Mesenteric fat pad (tissue), 1 donor: ENCODE measurements around the gene CTRB1. TPM values are rescaled to one million over a fixed set of nuclear protein-coding genes. Genes with fewer than 3 reads are reported as not detected.
A peak's percentile ranks its signal among the peaks of the same experiment; 100 is the strongest.

Experiments used
- DNase-seq: peaks from one replicate; pipeline ENCODE4 v3.0.0-alpha.2; 2020; ENCODE audit warnings: low spot score
- long read RNA-seq: library from polyadenylated mRNA; unstranded; transcript quantifications from one replicate; pipeline ENCODE4 v2.0.0, GENCODE V29; 2020
- total RNA-seq: library from RNA; stranded (reverse); fragmentation: NEBNext Ultra II Directional; extraction: Animal tissue kit (Norgen Biotek cat#: 25700); gene quantifications from one replicate; pipeline ENCODE4 v1.2.1, GENCODE V29; 2021
- donor health status: DM: yes; HTN: yes; CAD: no.

Gene CTRB1
- total RNA-seq, result 4.8 TPM
- long read RNA-seq, partial matches to known transcripts, result 0 of 1 reads
- long read RNA-seq, other reads (novel, unspliced or antisense), result 0 of 1 reads

DNA sequence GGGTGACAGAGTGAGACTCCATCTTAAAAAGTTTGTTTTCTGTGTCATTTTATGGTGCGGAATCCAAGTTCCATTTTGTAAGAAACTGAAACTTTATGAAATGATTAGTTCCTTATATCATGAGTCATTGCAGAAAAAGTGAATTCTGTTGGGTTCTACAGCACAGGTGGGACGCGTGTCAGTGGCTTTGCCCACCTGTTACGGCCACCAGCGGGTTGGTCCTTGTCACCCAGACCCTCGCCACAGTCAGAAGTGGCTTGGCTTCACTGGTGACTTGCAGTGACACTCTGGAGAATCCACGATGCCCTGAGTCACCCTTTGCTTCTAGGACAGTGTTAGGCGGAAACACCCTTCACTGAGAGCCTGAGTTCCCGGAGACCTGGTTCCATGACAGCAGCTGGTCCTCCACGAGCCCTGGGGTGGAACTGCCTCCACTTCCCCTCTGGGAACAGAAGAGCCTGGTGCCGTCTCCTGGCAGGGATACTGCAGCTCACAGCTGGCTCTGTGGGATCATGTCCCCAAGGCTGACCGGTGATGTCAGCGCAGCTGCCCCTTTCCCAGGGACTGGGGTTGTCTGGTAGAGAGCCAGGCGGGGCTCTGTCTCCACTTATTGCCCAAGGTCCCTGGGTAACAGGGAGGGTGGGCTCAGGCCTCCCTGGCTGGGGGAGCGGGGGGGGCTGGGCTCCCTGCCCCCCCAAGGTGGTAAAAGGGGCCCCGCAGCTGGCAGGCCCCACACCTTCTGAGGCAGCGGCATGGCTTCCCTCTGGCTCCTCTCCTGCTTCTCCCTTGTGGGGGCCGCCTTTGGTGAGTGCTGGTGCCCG is at the start of gene CTRB1:
Gene CTRB1, plus strand, starts transcription at position 733 of the 821 bp plus-strand sequence. Its CDS starts 20 bp downstream, at position 753.
- DNase-seq, result no peak

DNA sequence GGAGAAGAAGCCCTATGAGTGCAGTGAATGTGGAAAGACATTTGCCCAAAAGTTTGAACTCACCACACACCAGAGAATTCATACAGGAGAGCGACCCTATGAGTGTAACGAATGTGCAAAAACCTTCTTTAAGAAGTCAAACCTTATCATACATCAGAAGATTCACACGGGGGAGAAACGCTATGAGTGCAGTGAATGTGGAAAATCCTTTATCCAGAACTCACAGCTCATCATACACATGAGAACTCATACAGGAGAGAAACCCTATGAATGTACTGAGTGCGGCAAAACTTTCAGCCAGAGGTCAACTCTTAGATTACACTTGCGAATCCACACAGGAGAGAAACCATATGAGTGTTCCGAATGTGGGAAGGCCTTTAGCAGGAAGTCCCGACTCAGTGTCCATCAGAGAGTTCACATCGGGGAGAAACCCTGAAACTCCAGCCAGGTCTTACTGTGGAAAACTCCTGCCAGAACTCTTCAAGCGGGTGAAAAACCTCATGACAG is 48.8 kb upstream of the CTRB1 start:
- DNase-seq, result no peak

GRCh38 chr16:75172578-75172977 is 46.2 kb upstream of the CTRB1 start:
- DNase-seq, result no peak

DNA sequence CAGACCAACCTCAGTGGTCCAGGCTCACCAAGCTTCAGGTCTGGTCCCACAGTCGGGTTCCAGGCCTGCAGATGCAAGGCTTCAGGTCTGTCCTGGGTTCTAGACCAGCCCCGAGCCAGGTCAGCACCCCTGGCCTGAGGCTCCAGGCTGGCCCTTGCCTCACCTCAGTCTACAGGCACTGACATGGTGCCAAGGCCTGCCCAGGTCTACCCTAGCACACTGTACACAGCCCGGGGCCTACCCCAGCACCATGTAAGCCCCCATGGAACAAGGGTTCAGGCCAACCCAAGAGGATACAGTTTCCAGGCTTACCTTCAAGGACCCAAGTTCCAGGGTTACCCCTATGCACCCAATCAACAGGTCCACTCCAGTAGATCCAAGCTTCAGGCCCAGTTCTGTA is 43.7 kb upstream of the CTRB1 start:
- no peak for DNase-seq

GRCh38 chr16:75176926-75177325 is 41.9 kb upstream of the CTRB1 start:
- DNase-seq, result no peak

GRCh38 chr16:75179208-75179607 is 39.6 kb upstream of the CTRB1 start:
- no peak for DNase-seq

- DNase-seq, result no peak
Observed at GRCh38 chr16:75181630-75182029, 37.2 kb upstream of the CTRB1 start.

- DNase-seq, result peak; percentile 69
Observed at GRCh38 chr16:75188832-75189477, 29.8 kb upstream of the CTRB1 start.

DNA sequence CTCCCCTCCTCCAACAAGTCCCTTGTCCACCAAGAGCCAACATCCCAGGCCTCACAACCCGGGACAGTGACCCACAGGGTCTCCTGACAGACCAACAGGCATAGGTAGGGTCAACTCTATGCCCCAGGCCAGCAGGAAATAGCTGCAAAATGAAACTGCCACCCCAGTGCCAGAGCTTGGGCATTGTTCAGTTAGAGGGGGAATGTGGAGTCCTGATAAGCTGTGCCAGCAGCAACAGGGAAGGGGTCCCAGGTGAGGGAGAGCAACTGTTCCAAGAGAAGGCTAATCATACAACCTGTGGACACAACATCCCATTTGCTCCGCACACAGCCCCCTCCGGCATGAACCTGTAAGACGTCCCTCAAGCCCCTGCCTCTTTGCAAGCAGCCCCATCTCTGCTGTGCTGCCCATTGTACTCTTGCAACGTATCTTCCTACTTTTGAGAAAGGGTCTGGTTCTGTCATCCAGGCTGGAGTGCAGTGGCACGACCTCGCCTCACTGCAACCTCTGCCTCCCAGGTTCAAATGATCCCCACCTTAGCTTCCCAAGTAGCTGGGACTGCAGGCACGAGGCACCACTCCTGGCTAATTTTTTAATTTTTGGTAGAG is 29.0 kb upstream of the CTRB1 start:
- DNase-seq, result peak; percentile 78

- DNase-seq, result peak; percentile 35
Observed at GRCh38 chr16:75192606-75193264, 26.1 kb upstream of the CTRB1 start.

GRCh38 chr16:75193265-75193650 is 25.5 kb upstream of the CTRB1 start:
- no peak for DNase-seq

DNA sequence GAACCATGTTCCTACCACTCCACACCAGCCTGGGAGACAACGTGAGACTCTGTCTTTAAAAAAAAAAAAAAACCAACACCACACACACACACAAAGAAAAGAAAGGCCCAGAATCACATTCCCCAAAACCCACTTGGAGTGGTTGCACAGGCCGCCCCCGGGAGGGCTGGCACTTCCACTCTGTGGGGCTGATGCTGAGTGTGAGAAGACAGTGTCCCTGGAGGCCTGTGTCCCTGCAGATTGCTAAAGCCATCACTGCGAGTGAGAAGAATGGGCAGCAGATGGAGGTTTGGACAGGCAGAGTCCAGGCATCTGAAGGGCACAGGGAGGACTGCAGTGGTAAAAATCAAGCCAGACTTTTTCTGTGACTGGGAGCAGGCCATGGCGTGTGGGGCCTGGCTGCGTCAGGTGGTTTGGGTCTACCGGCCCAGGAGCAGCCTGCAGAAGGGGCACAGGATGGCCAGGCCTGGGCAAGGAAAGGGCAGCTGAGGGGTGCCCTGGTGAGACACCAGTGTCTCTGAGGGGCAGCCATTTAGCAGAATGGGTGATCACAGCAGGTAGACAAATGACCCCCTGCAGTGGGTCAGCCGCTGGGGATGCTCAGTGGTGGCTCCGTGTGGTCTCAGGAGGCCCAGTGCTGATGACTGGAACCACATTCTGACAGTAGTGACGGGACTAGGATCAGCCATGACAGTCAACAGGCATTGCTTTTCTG is 24.9 kb upstream of the CTRB1 start:
- DNase-seq, result peak; percentile 65

GRCh38 chr16:75195811-75196790 is 22.7 kb upstream of the CTRB1 start:
- peak; percentile 60 for DNase-seq

GRCh38 chr16:75196836-75197235 is 22.0 kb upstream of the CTRB1 start:
- peak; percentile 73 for DNase-seq

GRCh38 chr16:75197522-75198134 is 21.2 kb upstream of the CTRB1 start:
- peak; percentile 64 for DNase-seq

GRCh38 chr16:75198135-75198600 is 20.6 kb upstream of the CTRB1 start:
- DNase-seq, result peak; percentile 37

- peak; percentile 81 for DNase-seq
Observed at GRCh38 chr16:75202069-75202590, 16.7 kb upstream of the CTRB1 start.

GRCh38 chr16:75203096-75203495 is 15.7 kb upstream of the CTRB1 start:
- DNase-seq, result no peak
